MCF 10A (cell line): ENCODE measurements around the gene SLC47A2. TPM values are rescaled to one million over a fixed set of nuclear protein-coding genes. Genes with fewer than 3 reads are reported as not detected.

Experiments
- BruUV-seq: library from RNA; stranded (reverse); fragments of 400-500 nt; replicated peaks from 2 replicates; lab custom pipeline; 2021; lab: Mats Ljungman, UMichigan
- CTCF ChIA-PET: fragments of 300-600 bp; sonication (Branson Sonifier 250); formaldehyde crosslinking; extraction: SDS; loops from one replicate; lab custom pipeline; 2021; ENCODE audit warnings: antibody characterized with exemption, inconsistent platforms; lab: Yijun Ruan, JAX
- POLR2A ChIA-PET: fragments of 300-600, 350-650 bp; sonication (Branson Sonifier 250); formaldehyde crosslinking; extraction: SDS; loops from one replicate; lab custom pipeline; 2020; ENCODE audit warnings: antibody characterized with exemption, inconsistent platforms; lab: Yijun Ruan, JAX
- DNase-seq: peaks from one replicate; pipeline ENCODE4 v3.0.0-alpha.2; 2018; ENCODE audit not compliant: unreplicated experiment
- H3K27ac Mint-ChIP-seq: one replicate; pipeline ENCODE4 v1.8.0; 2022; ENCODE audit warnings: mild to moderate bottlenecking, low read depth, mixed read lengths; ENCODE audit not compliant: unreplicated experiment
- H3K27me3 Mint-ChIP-seq: one replicate; pipeline ENCODE4 v1.8.0; 2022; ENCODE audit warnings: mixed read lengths; ENCODE audit not compliant: insufficient read depth, unreplicated experiment
- H3K36me3 Mint-ChIP-seq: one replicate; pipeline ENCODE4 v1.8.0; 2022; ENCODE audit warnings: mild to moderate bottlenecking, moderate library complexity, mixed read lengths; ENCODE audit not compliant: insufficient read depth, unreplicated experiment
- H3K4me1 Mint-ChIP-seq: one replicate; pipeline ENCODE4 v1.8.0; 2022; ENCODE audit warnings: mixed read lengths; ENCODE audit not compliant: insufficient read depth, unreplicated experiment
- H3K4me3 Mint-ChIP-seq: one replicate; pipeline ENCODE4 v1.8.0; 2022; ENCODE audit warnings: mild to moderate bottlenecking, moderate library complexity, mixed read lengths; ENCODE audit not compliant: unreplicated experiment
- H3K9me3 Mint-ChIP-seq: one replicate; pipeline ENCODE4 v1.8.0; 2022; ENCODE audit warnings: mixed read lengths; ENCODE audit not compliant: unreplicated experiment
- CTCF ChIP-seq: fragments of 200-600 bp; IDR thresholded peaks from one replicate; pipeline ENCODE4 v1.8.0; 2022; ENCODE audit warnings: antibody characterized with exemption, mild to moderate bottlenecking; ENCODE audit not compliant: unreplicated experiment
- intact Hi-C: fragments of 100-400 bp; cut with micrococcal nuclease; formaldehyde crosslinking; loops from 2 replicates; pipeline ENCODE4 v1.14.1; 2022
- total RNA-seq: library from RNA; stranded (reverse); gene quantifications from 2 replicates; pipeline ENCODE4 v1.2.3, GENCODE V29; 2022

Gene SLC47A2
- total RNA-seq, 1 experiment from 2014 or later: 0.54 TPM

- DNase-seq: no peak
- H3K36me3 Mint-ChIP-seq: peaks cover 3% of the 10 kb centered on the region
- POLR2A ChIA-PET: interaction anchor here (0.7 to 3.1 kb wide), 5 partner anchors 11 to 419 kb away, joined by 3 to 21 read pairs (median 4); no protein-coding TSS in a partner anchor
- H3K4me1 Mint-ChIP-seq: peaks cover 9% of the 10 kb centered on the region
- no peak overlapping the region for H3K27ac Mint-ChIP-seq
- H3K27me3 Mint-ChIP-seq: no peaks in the 10 kb centered on the region
- TF ChIP-seq CTCF: no peak
- BruUV-seq: no TSS peak
- intact Hi-C loops: no loop called here
- H3K9me3 Mint-ChIP-seq: no peaks in the 10 kb centered on the region
- H3K4me3 Mint-ChIP-seq: no peak overlapping the region
- CTCF ChIA-PET: interaction anchor here (0.6 to 1.5 kb wide), 3 partner anchors 10 to 93 kb away, joined by 3 to 6 read pairs (median 3); partner anchors contain the start of gene ALDH3A2
Observed at GRCh38 chr17:19740933-19741332, 24.5 kb upstream of the SLC47A2 start.

- TF ChIP-seq CTCF: no peak
- Mint-ChIP-seq H3K4me3 (no peak overlapping the region), H3K27ac (no peak overlapping the region), H3K36me3 (no peaks in the 10 kb centered on the region), H3K27me3 (no peaks in the 10 kb centered on the region), H3K4me1 (no peaks in the 10 kb centered on the region), H3K9me3 (no peaks in the 10 kb centered on the region)
- intact Hi-C loops: no loop called here
- no TSS peak for BruUV-seq
- CTCF ChIA-PET: no interaction called here
- POLR2A ChIA-PET: interaction anchor here (1.2 kb wide), 1 partner anchor 12 kb away, joined by 5 read pairs; no protein-coding TSS in a partner anchor
- DNase-seq: no peak
Observed at GRCh38 chr17:19739241-19740201, 23.1 kb upstream of the SLC47A2 start.

- Mint-ChIP-seq H3K27me3 (no peaks in the 10 kb centered on the region), H3K4me3 (no peak overlapping the region), H3K4me1 (no peaks in the 10 kb centered on the region), H3K36me3 (no peaks in the 10 kb centered on the region), H3K9me3 (no peaks in the 10 kb centered on the region), H3K27ac (no peak overlapping the region)
- ChIA-PET POLR2A (interaction anchor here (0.6 to 2.5 kb wide), 2 partner anchors 11 to 151 kb away, joined by 3 to 13 read pairs; no protein-coding TSS in a partner anchor), CTCF (no interaction called here)
- intact Hi-C loops: no loop called here
- BruUV-seq: no TSS peak
- TF ChIP-seq CTCF: no peak
- no peak for DNase-seq
Observed at GRCh38 chr17:19738757-19739156, 22.4 kb upstream of the SLC47A2 start.

- ChIA-PET CTCF (no interaction called here), POLR2A (interaction anchor here (2.5 kb wide), 1 partner anchor 10 kb away, joined by 13 read pairs; no protein-coding TSS in a partner anchor)
- TF ChIP-seq CTCF: no peak
- Mint-ChIP-seq H3K27ac (no peak overlapping the region), H3K4me3 (no peak overlapping the region), H3K9me3 (no peaks in the 10 kb centered on the region), H3K4me1 (no peaks in the 10 kb centered on the region), H3K36me3 (no peaks in the 10 kb centered on the region), H3K27me3 (no peaks in the 10 kb centered on the region)
- no peak for DNase-seq
- intact Hi-C loops: no loop called here
- no TSS peak for BruUV-seq
Observed at GRCh38 chr17:19738073-19738449, 21.7 kb upstream of the SLC47A2 start.
